ENCODE measurements around the gene TRAPPC2B.

The TRAPPC2B gene

GRCh38 chr19:57324992-57325391 lies 38.4 kb upstream of the TRAPPC2B start:
- Histone ChIP-seq H3K9me2 (replicated peaks; ENCODE audit: insufficient read depth, low read length) (no peaks in the 10 kb centered on the region), H3F3A (ENCODE audit: insufficient read depth, low read length) (no peaks in the 10 kb centered on the region), H2AFZ (ENCODE audit: low read length) (no peak overlapping the region), H3K36me3 (replicated peaks; ENCODE audit: insufficient read depth, low read length) (peaks cover 25% of the 10 kb centered on the region), H3K4me3 (ENCODE audit: low read length) (no peak overlapping the region), H3K4me1 (ENCODE audit: low read length) (peaks cover 12% of the 10 kb centered on the region), H3K27me3 (replicated peaks; ENCODE audit: insufficient read depth, low read length) (no peaks in the 10 kb centered on the region), H3K9me3 (replicated peaks; ENCODE audit: insufficient read depth, low read length) (no peaks in the 10 kb centered on the region), H4K20me1 (ENCODE audit: insufficient read depth, low read length) (no peaks in the 10 kb centered on the region), H3K9ac (ENCODE audit: low read length) (no peak overlapping the region), H3K79me2 (ENCODE audit: low read length) (peaks cover 26% of the 10 kb centered on the region), H3K4me2 (ENCODE audit: low read depth, low read length) (no peak overlapping the region), H3K27ac (ENCODE audit: low read length) (no peak overlapping the region)
- TF ChIP-seq EZH2 (optimal IDR thresholded peaks at IDR 0.05; ENCODE audit: low read depth, low read length) (no peak), EZH2phosphoT487 (IDR thresholded peaks at IDR 0.05; ENCODE audit: low read length) (no peak), CTCF (IDR thresholded peaks at IDR 0.05; ENCODE audit: low read length) (no peak)
- no peak for DNase-seq

GRCh38 chr19:57327993-57328392 lies 35.4 kb upstream of the TRAPPC2B start:
- no peaks in the 10 kb centered on the region for H3F3A ChIP-seq (ENCODE audit: insufficient read depth, low read length)
- no peaks in the 10 kb centered on the region for H3K9me3 ChIP-seq (replicated peaks; ENCODE audit: insufficient read depth, low read length)
- DNase-seq = no peak
- no peaks in the 10 kb centered on the region for H3K27me3 ChIP-seq (replicated peaks; ENCODE audit: insufficient read depth, low read length)
- no peaks in the 10 kb centered on the region; the same call in 1 of the 2 replicates for H3K79me2 ChIP-seq (ENCODE audit: low read length)
- H2AFZ ChIP-seq (ENCODE audit: low read length) = no peak overlapping the region
- no peak overlapping the region for H3K4me3 ChIP-seq (ENCODE audit: low read length)
- no peaks in the 10 kb centered on the region for H3K4me1 ChIP-seq (ENCODE audit: low read length)
- TF ChIP-seq EZH2phosphoT487 (IDR thresholded peaks at IDR 0.05; ENCODE audit: low read length) (no peak), CTCF (IDR thresholded peaks at IDR 0.05; ENCODE audit: low read length) (no peak), EZH2 (optimal IDR thresholded peaks at IDR 0.05; ENCODE audit: low read depth, low read length) (no peak)
- H3K9me2 ChIP-seq (replicated peaks; ENCODE audit: insufficient read depth, low read length) = no peaks in the 10 kb centered on the region
- no peak overlapping the region for H3K27ac ChIP-seq (ENCODE audit: low read length)
- no peaks in the 10 kb centered on the region for H4K20me1 ChIP-seq (ENCODE audit: insufficient read depth, low read length)
- H3K36me3 ChIP-seq (replicated peaks; ENCODE audit: insufficient read depth, low read length) = peaks cover 25% of the 10 kb centered on the region
- H3K4me2 ChIP-seq (ENCODE audit: low read depth, low read length) = no peak overlapping the region
- no peak overlapping the region for H3K9ac ChIP-seq (ENCODE audit: low read length)

- H3K9me3 ChIP-seq (replicated peaks; ENCODE audit: insufficient read depth, low read length) = no peaks in the 10 kb centered on the region
- no peak overlapping the region for H3K9ac ChIP-seq (ENCODE audit: low read length)
- TF ChIP-seq EZH2 (optimal IDR thresholded peaks at IDR 0.05; ENCODE audit: low read depth, low read length) = no peak
- H2AFZ ChIP-seq (ENCODE audit: low read length) = no peak overlapping the region
- H3K4me1 ChIP-seq (ENCODE audit: low read length) = no peaks in the 10 kb centered on the region
- H3K36me3 ChIP-seq (replicated peaks; ENCODE audit: insufficient read depth, low read length) = no peaks in the 10 kb centered on the region
- no peaks in the 10 kb centered on the region for H3F3A ChIP-seq (ENCODE audit: insufficient read depth, low read length)
- H3K27me3 ChIP-seq (replicated peaks; ENCODE audit: insufficient read depth, low read length) = no peaks in the 10 kb centered on the region
- no peaks in the 10 kb centered on the region for H4K20me1 ChIP-seq (ENCODE audit: insufficient read depth, low read length)
- no peak overlapping the region for H3K4me2 ChIP-seq (ENCODE audit: low read depth, low read length)
- H3K4me3 ChIP-seq (ENCODE audit: low read length) = no peak overlapping the region
- no peak overlapping the region for H3K27ac ChIP-seq (ENCODE audit: low read length)
- no peaks in the 10 kb centered on the region for H3K9me2 ChIP-seq (replicated peaks; ENCODE audit: insufficient read depth, low read length)
- DNase-seq = no peak
- H3K79me2 ChIP-seq (ENCODE audit: low read length) = no peaks in the 10 kb centered on the region
These were observed 29.2 kb upstream of the TRAPPC2B start for GRCh38 chr19:57334191-57334590.

GRCh38 chr19:57338877-57339276 lies 24.5 kb upstream of the TRAPPC2B start:
- no peak overlapping the region for H3K9ac ChIP-seq (ENCODE audit: low read length)
- H3K4me3 ChIP-seq (ENCODE audit: low read length) = no peak overlapping the region
- H2AFZ ChIP-seq (ENCODE audit: low read length) = no peak overlapping the region
- no peaks in the 10 kb centered on the region for H3K9me2 ChIP-seq (replicated peaks; ENCODE audit: insufficient read depth, low read length)
- H3K27ac ChIP-seq (ENCODE audit: low read length) = no peak overlapping the region
- H3K79me2 ChIP-seq (ENCODE audit: low read length) = no peaks in the 10 kb centered on the region
- no peaks in the 10 kb centered on the region for H3K4me1 ChIP-seq (ENCODE audit: low read length)
- no peaks in the 10 kb centered on the region for H3K27me3 ChIP-seq (replicated peaks; ENCODE audit: insufficient read depth, low read length)
- TF ChIP-seq EZH2phosphoT487 (IDR thresholded peaks at IDR 0.05; ENCODE audit: low read length) = no peak
- H3F3A ChIP-seq (ENCODE audit: insufficient read depth, low read length) = no peaks in the 10 kb centered on the region
- no peaks in the 10 kb centered on the region for H3K36me3 ChIP-seq (replicated peaks; ENCODE audit: insufficient read depth, low read length)
- H3K9me3 ChIP-seq (replicated peaks; ENCODE audit: insufficient read depth, low read length) = no peaks in the 10 kb centered on the region
- DNase-seq = no peak
- H4K20me1 ChIP-seq (ENCODE audit: insufficient read depth, low read length) = no peaks in the 10 kb centered on the region
- H3K4me2 ChIP-seq (ENCODE audit: low read depth, low read length) = no peak overlapping the region
